HG03354 (cell line): ENCODE data around the gene NBEA.
A peak's percentile ranks its signal among the peaks of the same experiment; 100 is the strongest.

Source experiments
- ATAC-seq: cut with Tn5 transposase; IDR thresholded peaks from one replicate; pipeline ENCODE4 v1.9.1; 2021; ENCODE audit warnings: mild to moderate bottlenecking; ENCODE audit not compliant: unreplicated experiment, poor library complexity, severe bottlenecking

The NBEA gene

GRCh38 chr13:35706721-35707120, 764.7 kb downstream of the NBEA start:
- no peak for ATAC-seq

- ATAC-seq = no peak
These were observed 769.8 kb downstream of the NBEA start for GRCh38 chr13:35711909-35712308.

- ATAC-seq = no peak
These were observed 771.1 kb downstream of the NBEA start for GRCh38 chr13:35712907-35713761.

DNA sequence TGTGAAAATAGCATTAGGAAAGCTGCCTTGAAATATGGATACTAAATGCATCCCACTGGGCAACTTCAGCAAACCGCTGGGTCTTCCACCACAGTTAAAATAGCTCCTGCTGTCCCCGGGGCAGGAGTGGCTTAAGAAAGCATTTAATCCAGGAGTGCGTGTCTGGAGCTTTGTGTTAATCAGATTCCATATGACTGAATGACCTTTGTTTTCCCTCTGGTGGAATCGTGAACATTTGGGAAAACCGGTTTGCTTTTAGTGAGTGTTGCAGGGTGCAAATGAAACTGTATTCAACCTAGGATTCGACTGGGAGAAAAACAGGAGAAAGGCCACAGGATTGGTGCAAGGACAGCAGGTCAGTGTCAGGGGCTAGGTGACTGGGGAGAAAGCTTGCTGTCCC, 772.1 kb downstream of the NBEA start:
- no peak for ATAC-seq

GRCh38 chr13:35714588-35715377, 772.7 kb downstream of the NBEA start:
- no peak for ATAC-seq

- ATAC-seq = no peak
These were observed 774.1 kb downstream of the NBEA start for GRCh38 chr13:35716186-35716585.

DNA sequence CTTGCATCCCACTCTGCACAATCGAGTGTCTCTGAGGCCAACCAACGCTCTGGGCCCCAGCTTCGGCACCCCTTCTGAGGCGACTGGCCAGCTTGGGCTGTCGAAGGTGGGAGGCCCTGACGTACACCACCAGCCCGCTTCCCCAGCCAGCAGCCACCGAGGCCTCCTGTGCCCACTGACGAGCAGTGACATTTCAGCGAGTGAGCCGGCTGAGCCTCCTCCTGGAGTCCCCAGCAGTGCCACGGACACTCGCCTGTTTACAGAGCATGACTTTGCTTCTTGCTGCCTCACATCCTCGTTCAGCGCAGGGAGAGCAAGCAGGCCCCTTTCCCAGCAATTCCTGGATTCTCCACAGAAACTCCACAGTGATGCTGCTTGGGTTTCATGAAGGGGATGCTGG, 774.7 kb downstream of the NBEA start:
- no peak for ATAC-seq

DNA sequence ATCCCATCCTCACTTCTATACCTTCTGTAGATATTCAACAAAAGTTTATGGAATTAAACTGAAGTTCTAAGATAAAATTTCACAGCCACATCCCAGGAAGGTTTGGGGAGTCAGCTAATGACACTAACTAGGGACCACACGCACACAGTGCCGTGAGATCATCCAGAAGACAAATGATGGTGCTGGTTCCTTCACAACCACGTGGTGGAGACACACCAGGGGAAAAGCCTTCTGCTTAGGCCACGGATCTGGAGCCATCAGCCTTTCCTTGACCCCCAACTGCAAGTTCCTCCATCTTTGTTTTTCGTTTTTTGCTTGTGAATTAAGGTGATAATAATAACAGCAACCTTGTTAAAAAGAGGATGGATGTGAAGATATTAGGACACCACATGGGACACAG, 776.0 kb downstream of the NBEA start:
- ATAC-seq = no peak

DNA sequence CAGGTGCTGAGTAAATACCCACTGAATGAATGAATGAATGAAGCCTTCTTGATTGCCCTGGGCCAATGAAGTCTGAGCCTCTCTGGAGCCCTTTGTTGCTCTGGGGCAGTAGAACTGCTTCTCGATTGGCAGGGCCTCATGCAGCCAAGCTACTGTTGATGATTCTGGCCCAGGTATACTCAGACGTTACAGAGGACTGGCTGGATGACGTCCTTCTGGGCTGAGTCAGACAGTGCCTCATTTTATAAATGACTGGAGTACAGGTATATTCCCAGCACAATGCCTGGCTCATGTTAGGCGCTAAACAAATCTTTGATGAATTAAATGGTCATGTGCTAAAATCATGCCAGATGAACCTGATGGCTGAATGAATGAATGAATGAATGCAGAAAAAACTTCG, 778.2 kb downstream of the NBEA start:
- no peak for ATAC-seq

DNA sequence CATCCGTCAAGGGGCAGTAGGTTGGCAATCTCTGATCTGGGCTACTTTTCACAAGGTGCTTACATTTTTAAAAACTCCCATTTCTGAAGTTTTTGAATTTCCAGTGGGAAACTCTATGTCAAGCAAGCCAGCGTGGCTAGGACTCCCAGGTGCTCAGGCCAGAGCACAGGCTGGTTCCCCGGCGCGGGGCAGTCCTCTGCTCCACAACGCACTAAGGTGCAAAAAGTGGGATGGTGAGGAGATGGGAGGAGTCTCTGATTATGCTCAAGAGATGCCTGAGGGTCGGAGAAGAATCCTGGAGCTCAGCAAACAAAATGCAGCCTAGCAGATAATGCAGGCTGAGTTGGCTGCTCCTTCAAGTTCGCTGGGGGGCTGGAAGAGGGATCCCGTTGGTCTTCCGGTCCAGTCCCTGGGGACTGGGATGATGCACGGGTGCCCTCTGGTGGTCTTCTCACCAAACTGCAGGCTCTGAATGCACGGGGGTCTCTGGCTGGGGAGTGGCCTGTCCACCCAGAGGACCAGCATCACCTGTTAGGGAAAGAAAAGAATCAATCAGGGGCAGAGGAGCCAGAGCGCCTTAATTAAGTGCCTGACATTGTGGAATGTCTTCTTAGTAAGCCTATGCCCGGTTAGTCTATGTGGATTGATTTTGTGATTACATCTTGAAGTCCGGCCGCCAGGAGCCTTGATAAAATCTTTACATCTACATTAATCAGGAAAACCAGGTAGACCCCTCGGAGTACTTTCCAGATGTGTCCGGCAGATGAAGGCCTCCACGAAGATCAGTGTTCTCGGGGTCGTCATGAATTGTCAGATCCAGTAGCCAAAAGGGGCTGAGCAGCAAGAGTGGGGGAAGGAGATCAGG, 778.9 kb downstream of the NBEA start:
- peak; percentile 73 for ATAC-seq
